GM12801 (cell line): ENCODE data around the gene RFC2.

Source experiments
- CTCF ChIP-seq: IDR thresholded peaks from one replicate; pipeline ENCODE4 v1.5.1; 2011; ENCODE audit warnings: control low read depth; ENCODE audit not compliant: insufficient read length; ENCODE audit errors: extremely low read depth

The RFC2 gene

GRCh38 chr7:74233655-74234285 is 20.4 kb downstream of the RFC2 start:
- no peak for TF ChIP-seq CTCF

GRCh38 chr7:74231232-74231590 is 23.0 kb downstream of the RFC2 start:
- no peak for TF ChIP-seq CTCF

DNA sequence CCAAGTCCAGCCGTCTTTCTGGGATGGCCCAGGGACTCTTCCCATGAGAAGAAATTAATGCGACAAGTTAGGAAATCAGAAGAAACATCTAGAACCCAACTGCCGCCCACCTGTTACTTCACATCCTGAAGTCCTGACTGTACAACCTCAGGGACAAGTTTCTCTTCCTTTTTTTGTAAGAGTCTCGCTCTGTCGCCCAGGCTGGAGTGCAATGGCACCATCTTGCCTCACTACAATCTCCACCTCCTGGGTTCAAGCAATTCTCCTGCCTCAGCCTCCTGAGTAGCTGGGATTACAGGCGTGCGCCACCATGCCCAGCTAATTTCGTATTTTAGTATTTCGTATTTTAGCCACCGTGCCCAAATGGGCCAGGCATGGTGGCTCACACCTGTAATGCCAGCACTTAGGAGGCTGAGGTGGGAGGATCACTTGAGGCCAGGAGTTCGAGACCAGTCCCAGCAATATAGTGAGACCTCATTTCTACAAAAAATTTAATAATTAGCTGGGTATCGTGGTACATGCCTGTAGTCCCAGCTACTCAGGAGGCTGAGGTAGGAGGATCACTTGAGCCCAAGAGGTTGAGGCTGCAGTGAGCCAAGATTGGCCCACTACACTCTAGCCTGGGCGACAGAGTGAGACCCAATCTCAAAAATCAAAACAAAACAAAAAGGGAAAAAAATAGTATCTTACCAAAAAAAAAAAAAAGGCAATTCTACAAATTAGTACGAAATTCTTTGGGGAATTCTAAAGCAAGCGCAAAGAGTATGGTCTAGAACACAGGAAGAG is 23.6 kb downstream of the RFC2 start:
- TF ChIP-seq CTCF: no peak

GRCh38 chr7:74228951-74229900 is 25.0 kb downstream of the RFC2 start:
- TF ChIP-seq CTCF: no peak

DNA sequence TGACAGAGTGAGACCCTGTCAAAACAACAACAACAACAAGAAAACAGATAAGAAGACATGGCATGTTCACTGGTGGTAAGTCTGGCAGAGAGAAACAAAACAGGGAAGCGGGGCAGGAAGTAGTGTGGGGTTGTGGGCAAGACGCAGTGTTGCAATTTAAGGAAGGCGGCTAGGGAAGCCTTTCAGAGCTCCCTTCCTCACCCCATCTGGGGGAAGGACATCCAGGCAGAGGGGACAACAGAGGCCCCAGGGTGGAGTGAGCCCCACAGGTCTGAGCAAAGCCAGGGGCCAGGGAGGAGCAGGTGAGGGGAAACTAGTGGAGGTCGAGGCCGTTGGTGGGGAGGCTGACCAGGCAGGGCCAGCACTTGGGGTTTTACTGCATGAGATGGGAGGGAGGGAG is 27.6 kb downstream of the RFC2 start:
- TF ChIP-seq CTCF: no peak

DNA sequence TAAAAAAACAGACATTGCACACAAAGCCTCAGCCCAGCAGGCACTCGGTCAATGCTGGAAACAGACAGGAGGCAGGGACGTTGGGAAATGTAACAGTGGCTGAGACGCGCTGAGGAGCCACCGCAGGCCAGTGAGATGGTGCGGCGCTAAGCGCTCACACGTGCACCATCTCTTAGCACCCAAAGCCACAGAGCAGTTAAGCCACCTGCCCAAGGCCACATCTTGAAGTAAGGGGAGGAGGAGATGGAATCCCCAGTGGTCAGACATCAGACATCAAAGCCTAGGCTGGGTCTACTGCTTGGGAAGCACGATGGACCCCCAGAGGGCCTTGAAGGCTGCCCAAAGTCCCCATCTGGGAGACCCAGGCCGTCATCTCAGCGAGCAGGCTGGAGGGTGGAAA is 28.8 kb downstream of the RFC2 start:
- no peak for TF ChIP-seq CTCF

DNA sequence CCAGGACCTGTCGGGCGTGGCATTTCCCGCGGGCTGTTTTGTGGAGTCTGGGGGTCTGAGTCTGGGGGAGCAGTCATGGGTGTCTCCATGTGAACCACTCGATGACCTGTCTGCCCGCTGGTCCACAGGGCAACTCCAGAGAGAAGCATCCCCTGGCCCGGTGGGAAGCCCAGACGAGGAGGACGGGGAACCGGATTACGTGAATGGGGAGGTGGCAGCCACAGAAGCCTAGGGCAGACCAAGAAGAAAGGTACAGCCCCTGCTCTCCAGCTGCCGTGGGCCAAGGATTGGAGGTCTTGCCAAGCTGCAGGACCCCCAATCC is 29.7 kb downstream of the RFC2 start:
- no peak for TF ChIP-seq CTCF
